ENCODE measurements around the gene NT5C1B.
A peak's percentile ranks its signal among the peaks of the same experiment; 100 is the strongest.

NT5C1B gene

DNA sequence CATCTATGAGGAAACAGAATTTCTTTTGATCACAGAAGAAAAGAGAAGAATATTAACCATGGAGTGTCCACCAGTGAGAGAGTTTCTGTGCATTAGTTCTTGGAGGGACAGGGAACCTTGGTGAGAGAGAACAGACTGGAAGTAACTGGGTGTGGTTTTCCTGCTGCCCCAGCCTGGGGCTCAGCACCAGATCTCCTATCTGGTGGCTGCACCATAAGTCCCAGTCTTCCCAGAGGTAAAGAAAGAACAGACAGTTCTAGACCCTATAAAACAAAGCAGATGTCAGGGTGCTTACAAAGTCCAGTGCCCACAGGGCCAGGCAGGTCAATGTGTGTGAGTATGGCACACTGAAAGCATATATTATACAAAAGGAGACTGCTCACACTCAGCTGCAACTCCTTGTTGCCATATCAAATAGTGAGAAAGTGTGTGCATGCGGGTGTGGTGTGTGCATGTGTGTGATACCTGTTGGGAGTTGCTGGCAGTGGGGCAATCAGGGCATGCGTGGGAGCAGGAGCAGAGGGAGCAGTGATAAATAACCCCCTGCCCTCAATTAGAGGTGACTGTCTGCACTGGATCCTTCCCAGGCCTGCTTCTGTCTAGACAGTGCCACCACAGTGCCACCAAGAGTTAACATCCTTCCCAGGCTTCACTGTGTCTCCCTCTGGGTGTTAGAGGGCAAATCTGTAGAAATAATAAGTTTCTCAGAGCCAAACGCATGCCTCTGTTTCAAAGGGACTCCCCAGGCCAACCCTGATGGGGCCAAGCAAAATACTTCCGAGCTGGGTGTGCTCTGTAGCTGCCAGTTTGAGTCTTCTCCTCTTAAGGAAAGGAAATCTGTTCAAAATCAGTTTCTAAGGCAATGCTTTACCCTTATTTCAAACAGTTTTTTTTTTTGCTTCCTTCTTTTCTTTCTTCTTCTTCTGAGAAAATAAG, 74.6 kb downstream of the NT5C1B start:
- TF ChIP-seq CTCF (IDR thresholded peaks at IDR 0.05; ENCODE audit: low read depth, low read length): no peak
- H3K4me3 ChIP-seq (replicated peaks in 1 of 2; ENCODE audit: low read depth in 2 of 2, low read length in 2 of 2): no peak overlapping the region
- peak in 1 of 2 donors; percentile 26 for DNase-seq (ENCODE audit: low read depth in 2 of 2)

Data from cardiac fibroblast (primary cell).